Epithelial cell of esophagus (primary cell): ENCODE measurements around the gene CITED4.

Experiments
- DNase-seq: peaks from one replicate; pipeline ENCODE4 v3.0.0; 2010; ENCODE audit warnings: low read depth
- H3K4me3 ChIP-seq: 2 replicates; pipeline ENCODE4 v1.5.1; 2011; ENCODE audit warnings: mild to moderate bottlenecking, low read length, control low read depth
- CTCF ChIP-seq: IDR thresholded peaks from 2 replicates; pipeline ENCODE4 v1.5.1; 2011; ENCODE audit warnings: low read depth, mild to moderate bottlenecking, low read length, control low read depth, inconsistent platforms; ENCODE audit not compliant: insufficient read depth; ENCODE audit errors: missing control alignments

CITED4 gene

GRCh38 chr1:40855513-40855912, 6.7 kb downstream of the CITED4 start:
- DNase-seq: no peak
- H3K4me3 ChIP-seq: no peak overlapping the region
- TF ChIP-seq CTCF: no peak

GRCh38 chr1:40853885-40854170, 8.3 kb downstream of the CITED4 start:
- no peak for TF ChIP-seq CTCF
- no peak overlapping the region for H3K4me3 ChIP-seq
- DNase-seq: no peak

- DNase-seq: peak; percentile 87
- TF ChIP-seq CTCF: no peak
- H3K4me3 ChIP-seq: no peak overlapping the region
These were observed 8.9 kb downstream of the CITED4 start for GRCh38 chr1:40853113-40853884.

- DNase-seq: no peak
- no peak overlapping the region for H3K4me3 ChIP-seq
- no peak for TF ChIP-seq CTCF
These were observed 10.5 kb downstream of the CITED4 start for GRCh38 chr1:40851643-40852042.

- DNase-seq: peak; percentile 68
- H3K4me3 ChIP-seq: no peak overlapping the region
- peak; percentile 88 for TF ChIP-seq CTCF
These were observed 12.2 kb downstream of the CITED4 start for GRCh38 chr1:40849801-40850592.

- H3K4me3 ChIP-seq: no peak overlapping the region
- peak; percentile 99 for TF ChIP-seq CTCF
- peak; percentile 82 for DNase-seq
These were observed 13.5 kb downstream of the CITED4 start for GRCh38 chr1:40848530-40849189.
